Raji (cell line): Measurements from ENCODE around the gene TMEM9.

Experiments used
- POLR2A ChIP-seq: IDR thresholded peaks from 2 replicates; pipeline ENCODE4 v1.6.1; 2011; ENCODE audit warnings: low read depth, low read length, control low read depth; ENCODE audit not compliant: insufficient read depth

Gene TMEM9

DNA sequence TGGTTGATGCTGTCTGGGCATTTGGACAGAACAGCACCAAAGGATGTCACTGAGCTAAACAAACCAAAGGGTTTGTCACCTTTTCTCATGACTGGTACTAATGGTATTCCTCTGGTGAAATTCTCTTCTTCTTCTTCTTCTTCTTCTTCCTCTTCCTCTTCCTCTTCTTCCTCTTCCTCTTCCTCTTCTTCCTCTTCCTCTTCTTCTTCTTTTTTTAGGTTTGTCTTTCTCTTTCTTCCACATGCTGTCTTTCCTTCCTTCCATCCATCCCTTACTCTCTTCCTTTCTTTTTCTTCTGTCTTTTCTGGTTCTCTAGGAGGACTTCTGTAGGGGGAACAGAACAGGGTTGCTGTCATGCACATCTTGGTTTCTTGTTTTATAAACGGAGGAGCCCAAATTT is 27.0 kb upstream of the TMEM9 start:
- no peak for TF ChIP-seq POLR2A

DNA sequence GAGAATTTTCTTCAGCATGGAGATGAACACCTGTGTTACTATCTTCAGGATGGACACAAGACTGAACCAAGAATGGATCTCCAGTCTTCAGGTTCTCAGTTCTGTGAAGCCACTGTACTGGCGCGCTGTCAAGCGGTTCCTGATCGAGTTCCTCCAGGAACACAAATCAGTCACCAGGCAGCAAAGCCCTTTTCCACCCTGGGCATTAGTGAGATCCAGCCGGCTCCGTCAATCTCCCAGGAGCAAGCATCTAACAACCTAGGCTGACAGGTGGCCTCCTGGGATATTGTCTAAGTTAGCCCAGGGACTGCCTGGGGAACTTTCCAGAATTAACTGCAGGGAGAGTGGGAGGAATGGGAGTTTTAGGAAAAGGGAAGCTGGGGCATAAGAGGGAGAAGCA is 26.6 kb upstream of the TMEM9 start:
- TF ChIP-seq POLR2A, result no peak

DNA sequence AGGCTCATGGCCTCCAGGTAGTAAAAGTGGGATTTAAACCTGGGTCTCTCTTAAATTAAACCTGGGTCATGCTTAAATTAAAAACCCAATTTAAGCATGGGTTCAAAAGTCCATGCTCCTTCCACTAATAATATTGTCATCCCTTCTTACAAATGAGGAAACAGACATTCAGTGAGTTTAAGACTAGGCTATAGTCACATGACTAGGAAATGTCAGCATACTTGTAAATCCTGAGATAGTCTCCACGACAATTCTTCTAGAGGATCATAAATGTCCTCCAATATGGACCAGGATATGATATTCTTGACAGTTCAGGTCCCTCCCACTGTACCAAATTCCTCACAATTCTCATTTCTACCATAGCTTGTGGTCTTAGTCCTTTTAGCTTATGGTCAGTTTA is 25.9 kb upstream of the TMEM9 start:
- no peak for TF ChIP-seq POLR2A

DNA sequence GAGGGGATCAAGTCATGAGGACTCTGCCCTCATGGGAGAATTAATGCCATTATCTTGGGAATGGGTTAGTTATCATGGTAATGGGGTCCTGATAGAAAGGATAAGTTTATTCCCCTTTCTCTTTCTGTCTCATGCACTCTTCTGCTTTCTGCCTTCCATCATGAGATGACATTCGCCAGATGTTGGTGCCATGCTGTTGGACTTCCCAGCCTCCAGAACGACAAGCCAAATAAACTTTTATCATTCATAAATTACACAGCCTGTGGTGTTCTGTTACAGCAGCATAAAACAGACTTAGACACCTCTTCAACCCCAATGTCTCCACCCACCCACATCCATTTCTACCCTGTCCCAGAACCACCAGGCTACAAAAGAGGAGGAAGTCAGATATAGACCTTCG is 24.4 kb upstream of the TMEM9 start:
- TF ChIP-seq POLR2A, result no peak

DNA sequence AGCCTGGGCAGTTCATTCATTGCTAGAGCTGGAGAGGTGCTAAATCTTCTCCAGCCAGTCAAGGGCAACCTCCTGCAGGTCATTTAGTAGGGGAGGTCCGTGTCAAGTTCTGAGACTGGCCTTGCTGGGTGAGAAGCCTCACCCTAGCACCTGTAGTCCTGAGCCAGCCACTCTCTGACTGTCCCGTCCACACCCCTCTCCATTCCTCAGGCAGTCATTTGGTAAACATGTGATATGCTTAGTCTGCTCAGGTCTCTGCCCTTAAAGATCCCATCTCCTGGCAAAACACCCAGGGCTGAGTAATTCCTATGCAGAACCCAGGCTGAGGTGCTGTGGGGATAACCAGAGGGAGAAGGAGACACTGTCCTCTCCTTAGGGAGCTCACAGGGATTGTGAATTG is 22.7 kb upstream of the TMEM9 start:
- no peak for TF ChIP-seq POLR2A

DNA sequence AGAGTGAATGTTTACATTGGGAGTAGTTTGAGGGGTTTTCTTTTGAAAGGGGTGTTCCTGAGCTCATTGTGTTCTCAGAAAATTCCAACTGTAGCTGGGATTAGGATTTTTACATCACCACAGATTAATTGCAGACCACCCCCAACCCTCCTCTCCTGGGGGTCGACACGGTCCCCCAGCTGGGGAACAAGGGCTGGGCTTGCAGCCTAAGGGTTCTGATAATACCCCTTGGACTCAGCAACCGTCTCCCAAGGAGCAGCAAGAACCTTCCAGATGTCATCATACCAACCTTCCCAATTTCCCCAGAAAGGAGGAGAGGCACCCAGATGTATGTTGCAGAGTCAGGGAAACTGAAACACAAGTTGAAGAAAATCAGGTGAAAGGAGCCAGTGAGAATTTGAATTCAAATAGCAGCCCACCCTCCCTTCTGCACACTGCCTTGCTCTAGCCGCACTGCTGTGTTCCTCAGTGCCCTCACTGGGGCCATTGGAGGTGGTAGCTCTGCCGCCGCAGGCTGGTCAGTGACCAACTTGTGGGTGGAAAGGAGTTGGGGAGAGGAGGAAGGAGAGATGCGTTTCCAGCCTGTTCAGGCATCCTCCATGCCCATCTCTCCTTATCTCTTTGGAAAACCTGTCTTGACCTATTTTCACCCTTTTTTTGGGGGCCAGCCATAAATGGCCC is 21.7 kb upstream of the TMEM9 start:
- no peak for TF ChIP-seq POLR2A

DNA sequence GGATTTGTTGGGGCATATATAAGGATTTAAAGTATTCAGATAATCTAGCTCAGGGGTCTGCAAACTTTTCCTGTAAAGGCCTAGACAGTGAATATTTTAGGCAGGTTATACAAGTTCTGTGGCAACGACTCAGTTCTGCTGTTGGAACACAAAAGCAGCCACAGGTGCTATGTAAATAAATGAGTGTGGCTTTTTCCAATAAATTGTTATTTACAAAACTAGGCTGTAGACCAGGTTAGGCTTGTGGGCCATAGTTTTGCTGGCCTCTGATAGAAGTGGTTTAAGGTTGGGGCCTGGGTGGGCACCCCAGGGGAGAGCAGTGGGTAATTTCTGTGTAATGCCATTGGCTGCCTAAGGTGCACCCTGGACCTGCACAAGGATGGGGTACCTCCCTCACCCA is 19.5 kb upstream of the TMEM9 start:
- TF ChIP-seq POLR2A, result no peak

DNA sequence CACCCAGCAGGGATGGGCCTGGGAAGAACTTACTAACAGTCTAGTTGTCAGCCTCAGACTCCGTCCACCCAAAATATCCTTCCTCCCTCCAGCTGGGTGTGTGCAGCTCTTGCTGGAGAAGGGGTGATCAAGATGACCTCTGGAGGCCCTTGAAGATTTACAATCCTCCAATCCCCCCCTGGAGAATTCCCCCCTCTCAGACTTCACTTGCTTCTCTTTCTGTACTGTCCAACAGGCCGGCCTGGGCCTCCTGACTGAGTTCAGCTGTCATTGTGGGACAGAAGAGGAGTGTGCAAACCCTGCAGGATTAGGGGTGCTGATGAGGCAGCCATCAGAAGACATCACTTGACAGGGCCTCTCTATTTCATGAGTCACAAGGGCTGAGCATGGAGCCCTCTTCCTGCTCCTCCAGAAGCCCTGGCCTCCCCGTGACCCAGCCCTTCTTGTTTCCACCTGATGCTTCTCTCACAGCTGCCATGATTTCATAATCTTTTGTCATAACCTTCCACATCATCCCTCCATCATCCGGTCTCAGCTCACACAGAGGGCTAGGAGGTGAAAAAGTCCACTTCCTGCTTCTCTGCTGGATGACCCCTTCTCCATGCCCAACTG is 18.8 kb upstream of the TMEM9 start:
- TF ChIP-seq POLR2A, result no peak

DNA sequence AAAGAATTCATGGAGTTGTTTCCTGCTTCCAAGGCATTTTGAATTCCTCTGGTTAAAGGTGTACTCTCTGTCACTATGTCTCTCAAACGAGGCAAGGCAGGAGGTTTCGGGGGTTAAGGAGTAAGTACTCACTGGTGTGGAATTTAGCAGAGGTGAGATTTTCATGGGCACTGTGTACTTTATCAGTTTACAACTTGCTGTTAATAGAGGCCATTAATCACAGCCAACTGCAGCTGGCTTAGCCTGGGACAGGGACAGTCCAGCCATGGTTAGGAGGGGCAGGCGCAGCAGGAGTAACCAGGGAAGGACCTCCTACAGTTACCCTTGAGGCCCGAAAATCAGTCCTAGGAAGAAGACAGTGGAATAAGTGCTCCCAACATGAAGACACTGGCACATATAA is 18.1 kb upstream of the TMEM9 start:
- no peak for TF ChIP-seq POLR2A

DNA sequence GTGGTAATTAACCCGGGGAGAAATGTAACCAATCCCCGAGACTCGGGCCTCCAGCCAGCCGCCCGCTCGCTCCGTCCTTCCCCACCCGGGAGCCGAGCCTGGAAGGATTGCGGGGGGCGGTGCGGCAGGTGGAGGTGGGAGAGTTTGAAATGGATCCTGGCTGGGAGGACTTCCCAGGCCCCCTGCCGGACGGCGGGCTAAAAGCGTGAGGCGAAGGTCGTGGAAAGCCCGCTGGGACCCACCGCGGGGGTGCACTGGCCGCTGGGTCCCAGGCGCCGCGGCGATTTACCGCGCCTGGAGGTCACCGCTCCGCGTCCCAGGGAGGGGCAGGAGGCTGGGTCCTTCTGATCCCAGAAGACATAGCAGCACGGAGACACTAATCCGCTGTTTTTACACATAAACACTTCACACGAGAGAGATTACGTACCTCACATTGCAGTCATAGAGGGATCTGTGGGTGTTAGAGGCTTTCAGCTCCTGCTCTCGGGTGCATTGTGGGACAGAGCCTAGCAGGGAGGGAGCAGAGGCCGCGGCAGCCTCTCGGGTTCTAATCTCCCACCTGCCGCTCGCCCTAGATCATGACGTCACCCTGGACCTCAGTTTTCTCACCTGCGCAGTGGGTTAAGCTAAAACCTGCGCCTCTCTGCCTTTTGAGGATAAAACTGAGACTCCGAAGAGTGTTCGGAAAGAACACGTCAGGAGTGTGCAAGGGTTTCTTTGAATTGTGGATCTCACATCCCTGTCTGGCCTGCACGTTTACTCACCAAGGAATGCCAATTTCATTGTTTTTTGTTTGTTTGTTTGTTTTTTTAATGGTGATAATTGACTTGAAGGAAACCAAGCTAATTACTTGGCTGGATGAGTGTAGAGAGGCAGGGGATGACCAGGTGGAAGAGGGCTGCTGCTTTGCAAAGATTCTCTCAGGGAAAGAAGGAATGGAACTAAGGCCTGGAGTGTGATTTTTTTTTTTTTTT is 17.1 kb upstream of the TMEM9 start:
- no peak for TF ChIP-seq POLR2A

DNA sequence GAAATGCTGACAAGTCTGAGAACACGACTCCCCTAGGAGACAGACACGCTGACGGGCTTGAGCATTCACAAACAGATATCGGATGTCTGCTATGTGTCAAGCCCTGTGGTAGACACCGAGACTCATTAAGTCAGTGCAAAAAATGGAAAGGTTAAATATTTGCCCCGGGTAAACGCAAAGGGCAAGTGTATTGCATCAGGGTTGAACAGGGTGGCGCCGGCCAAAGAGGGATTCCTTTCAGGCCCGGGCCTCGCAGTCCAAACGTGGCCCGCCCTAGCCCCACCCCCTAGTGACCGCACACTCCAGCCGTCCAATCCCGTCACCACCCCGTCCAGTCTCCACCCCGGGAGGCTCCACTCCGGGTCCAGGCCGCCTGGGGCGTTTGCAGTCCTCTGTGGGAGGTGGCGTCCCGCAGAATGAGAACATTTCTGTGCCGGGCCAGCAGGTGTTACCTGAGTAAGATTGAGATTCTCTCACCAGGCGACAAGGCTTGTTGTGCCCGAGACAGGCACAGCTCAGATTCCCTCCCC is 16.3 kb upstream of the TMEM9 start:
- TF ChIP-seq POLR2A, result no peak

DNA sequence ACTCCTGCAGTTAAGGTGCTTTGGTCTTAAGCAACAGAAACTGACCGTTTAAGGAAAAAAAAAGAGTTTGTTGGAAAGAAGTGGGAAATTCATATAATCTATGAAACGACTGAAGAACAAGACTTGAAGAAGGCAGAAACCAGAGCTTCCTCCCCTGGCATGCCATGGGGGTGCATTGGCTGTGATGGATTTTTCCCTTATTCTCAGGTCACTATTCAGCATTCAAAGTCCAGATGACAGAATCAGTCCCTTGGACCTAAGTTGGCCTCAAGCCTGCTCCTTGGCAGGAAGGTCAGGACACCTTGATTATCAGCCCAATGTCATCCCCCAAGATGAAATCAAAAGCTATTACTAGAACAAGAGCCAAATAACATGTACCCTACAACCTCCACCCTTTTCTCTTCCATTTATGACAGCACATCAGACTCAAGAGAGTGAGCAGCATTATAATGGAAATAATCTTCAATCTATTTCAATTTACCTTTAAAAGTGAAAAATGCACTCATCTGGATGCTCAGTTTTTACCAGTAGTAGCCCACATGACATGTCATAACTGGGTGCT is 15.8 kb upstream of the TMEM9 start:
- no peak for TF ChIP-seq POLR2A

DNA sequence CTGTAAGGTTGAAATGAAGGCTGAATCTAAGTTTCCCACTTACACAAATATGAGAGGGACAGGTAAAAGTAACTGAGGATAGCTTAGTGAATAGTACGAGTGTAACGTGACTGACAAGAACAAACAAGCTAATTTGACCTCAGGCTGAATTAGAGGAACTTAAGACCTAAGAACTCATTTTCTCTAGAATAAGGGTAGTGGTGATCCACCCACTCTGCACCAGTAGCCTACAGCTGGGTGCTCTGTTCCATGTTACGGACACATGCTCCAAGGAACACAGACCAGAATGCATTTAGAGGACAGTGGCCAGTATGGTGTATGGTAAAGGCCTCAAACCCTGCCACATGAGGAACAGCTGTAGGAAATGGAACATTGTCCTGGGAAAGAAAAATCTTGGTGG is 14.9 kb upstream of the TMEM9 start:
- TF ChIP-seq POLR2A, result no peak

DNA sequence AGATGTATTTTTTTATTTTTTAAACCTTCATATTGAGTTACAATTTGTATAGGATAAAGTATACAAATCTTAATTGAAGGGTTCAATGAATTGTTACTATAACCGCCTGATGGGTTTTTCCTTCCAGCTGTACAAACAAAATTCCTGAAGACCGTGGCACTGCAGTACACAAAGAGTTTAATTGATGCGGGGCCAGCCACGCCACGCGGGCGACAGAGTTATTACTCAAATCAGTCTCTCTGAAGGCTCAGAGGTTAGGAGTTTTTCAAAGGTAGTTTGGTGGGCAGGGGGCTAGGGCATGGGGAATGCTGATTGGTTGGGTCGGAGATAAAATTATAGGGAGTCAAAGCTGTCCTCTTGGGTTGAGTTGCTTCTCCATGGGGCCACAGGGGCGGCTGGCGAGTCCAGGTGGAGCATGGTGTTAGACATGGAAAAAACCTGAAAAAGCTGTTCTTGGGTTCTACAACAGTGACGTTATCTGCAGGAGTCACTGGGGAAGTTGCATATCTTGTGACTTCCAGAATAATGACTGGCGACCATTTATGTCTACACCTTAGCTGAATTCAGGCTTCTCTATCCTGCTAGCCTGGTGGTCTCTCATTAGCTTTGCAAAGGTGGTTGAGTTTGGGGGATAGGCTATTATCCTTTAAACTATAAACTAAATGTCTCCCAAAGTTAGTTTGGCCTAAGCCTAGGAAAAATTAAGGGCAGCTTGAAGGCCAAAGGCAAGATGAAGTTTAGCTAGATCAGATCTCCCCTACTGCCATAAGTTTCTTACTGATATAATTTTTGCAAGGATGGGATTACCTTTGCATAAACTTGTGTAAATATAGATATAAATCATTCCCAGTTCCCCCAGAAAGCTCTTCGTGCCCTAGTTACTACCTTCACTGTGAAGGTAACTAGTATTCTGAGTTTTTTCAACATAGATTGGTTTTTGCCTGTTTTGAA is 13.0 kb upstream of the TMEM9 start:
- TF ChIP-seq POLR2A, result no peak
